T-helper 9 cell (primary cell): ENCODE data around the gene ANK3.

ENCODE experiments used
- DNase-seq: peaks from one replicate; pipeline ENCODE4 v3.0.0-alpha.2; 2020

Gene ANK3

GRCh38 chr10:60341969-60342368 is 47.7 kb downstream of the ANK3 start:
- DNase-seq = no peak

DNA sequence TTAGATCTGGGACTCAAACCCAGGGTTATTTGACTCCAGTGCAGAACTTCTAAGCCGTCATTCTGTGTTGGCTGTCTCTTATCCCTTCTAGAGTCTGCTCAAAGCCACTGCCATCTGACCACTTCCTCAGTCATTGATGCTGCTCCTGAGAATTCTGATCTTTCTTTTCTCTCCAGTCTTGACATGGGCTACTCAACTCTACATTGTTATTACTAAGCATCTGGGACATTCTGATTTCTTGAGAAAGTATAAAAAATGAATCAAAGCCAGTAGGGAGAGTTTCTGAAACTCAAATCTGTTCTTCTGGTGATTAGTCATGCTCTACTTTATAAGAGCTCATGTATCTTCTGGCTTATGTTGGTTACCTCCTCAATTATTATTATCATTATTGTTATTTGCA is 48.7 kb downstream of the ANK3 start:
- no peak for DNase-seq

DNA sequence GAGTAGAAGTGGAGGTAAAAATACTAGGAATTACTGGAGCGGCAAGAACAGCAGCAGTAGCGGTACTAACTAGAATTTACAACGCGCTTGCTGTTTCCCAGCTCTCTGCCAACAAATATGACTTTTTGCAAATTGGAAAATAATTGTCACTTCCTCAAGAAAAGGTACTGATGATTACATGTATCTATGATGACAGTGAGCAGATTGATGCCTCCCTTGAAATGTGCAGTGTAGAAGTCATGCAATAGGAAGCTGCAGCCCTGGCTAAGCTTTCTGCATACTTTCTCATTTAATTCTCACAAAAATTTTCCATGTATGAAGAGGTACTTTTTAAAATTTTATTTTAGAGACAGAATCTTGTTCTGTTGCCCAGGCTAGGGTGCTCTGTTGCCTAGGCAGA is 49.9 kb downstream of the ANK3 start:
- no peak for DNase-seq

DNA sequence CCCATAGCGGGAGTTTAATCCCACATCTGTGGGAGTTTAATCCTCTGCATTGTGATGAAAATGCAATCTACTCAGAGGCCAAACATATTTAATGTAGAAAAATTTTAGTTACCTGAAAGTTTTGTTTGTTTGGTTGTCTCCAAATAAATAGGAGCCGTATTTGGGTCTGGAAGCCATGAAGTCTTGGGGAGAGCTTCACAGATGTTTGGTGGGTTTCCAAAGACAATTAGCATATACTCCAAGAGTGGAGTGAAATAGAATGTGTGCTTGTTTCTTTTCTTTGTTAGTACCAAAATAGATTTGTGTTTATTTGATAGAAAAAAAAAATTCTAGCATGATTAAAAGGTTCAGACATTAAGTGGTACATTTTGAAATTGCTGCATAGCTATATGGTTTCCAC is 50.9 kb downstream of the ANK3 start:
- DNase-seq = no peak

DNA sequence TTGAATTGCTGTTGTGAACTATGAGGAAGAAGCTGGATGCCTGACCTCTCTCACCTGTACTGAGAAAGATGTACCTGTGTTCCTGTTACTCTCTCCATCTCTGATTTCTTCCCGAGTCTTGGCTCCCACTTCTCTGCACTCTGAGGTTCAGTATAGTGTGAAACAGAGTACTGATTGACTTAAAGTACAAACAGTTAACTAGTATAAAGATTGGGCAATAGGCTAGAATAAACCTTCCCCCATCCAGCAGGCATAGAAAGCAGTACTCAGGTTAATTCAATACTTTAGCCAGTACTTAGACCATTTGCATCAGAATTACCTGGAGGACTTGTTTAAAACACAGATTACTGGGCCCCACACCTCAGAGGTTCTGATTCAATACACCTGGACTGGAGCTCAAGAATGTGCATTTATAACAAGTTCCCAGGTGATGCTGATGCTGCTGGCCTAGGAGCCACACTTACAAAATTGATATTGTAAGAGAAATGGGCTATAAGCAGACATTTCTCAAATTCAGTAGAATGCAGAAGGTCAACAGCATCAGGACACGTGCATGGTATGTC is 51.6 kb downstream of the ANK3 start:
- no peak for DNase-seq

GRCh38 chr10:60336901-60337630 is 52.6 kb downstream of the ANK3 start:
- no peak for DNase-seq

DNA sequence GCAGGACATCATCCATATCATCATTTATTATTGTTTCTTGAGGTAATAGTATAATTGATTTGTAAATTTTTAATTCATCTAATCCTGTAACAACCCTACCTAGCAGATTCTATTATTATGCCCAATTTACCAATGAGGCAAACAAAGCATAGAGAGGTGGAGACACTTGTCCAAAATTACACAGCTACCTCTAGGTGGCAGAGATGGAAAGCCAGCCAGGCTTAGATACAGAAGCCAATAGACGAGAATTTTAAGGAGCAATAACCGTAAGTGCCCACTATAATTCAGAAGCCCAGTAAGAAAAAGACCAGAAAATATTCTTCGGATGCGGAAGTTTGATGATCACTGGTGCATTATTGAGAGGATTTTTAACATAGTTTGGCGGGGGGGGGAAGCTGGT is 54.0 kb downstream of the ANK3 start:
- DNase-seq = no peak

DNA sequence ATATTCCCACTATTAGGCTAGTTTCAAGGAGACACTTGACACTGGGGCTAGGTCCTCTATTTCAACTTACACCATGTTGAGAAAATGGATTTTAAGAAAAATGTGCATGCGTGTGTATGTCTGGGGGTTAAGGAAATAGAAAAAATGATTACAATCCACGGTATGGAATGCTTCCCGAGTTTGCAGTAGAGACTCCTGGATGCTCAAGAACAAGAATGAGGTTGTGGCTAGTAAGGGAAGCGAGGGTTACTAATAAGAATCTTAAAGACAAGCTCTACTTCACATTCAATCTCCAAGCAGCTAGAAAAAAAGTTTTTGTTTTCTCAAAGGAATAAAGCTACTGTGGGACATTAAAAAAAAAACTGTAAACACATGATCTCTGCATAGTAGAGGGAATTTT is 54.7 kb downstream of the ANK3 start:
- DNase-seq = no peak

DNA sequence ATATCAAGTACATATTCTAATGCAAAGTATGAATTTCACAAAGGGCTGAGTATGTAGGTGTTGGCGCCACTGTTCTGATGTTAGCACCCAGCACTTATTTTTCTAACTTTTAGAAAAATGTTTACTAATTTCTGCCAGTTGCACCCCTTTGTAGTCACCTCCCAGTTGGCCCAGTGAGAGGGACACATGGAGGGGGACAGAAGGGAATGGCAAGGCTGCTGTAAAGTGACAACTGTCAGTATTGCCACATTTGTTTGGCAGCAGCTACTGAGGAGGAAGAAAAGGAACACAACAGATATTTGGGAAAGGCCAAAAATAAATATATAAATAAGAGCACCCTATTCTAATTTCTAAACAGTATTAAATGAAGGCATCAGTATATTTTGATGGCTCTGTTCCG is 57.3 kb downstream of the ANK3 start:
- DNase-seq = no peak

DNA sequence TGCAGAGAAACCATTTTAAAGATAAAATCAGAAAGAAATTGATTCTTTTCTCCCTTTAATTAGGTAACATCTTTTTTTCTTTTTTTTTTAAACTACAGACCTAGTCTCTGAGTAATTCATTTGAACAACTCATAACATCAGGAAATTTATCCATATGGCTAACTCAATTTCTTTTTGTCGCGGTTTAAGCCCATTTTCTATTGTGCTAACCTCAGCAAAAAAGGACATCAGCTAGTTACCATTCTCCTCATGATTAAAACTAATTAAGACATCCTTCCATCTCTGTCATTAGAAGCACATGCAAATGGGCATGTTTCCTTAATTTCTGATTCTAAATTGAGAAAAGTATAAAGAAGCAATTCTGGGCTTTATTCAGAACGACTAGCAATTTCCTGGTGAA is 57.8 kb downstream of the ANK3 start:
- no peak for DNase-seq

GRCh38 chr10:60323162-60323561 is 66.5 kb downstream of the ANK3 start:
- DNase-seq = no peak

- no peak for DNase-seq
Measured at GRCh38 chr10:60320666-60321065, 69.0 kb downstream of the ANK3 start.

- DNase-seq = no peak
Measured at GRCh38 chr10:60316029-60316428, 73.6 kb downstream of the ANK3 start.

DNA sequence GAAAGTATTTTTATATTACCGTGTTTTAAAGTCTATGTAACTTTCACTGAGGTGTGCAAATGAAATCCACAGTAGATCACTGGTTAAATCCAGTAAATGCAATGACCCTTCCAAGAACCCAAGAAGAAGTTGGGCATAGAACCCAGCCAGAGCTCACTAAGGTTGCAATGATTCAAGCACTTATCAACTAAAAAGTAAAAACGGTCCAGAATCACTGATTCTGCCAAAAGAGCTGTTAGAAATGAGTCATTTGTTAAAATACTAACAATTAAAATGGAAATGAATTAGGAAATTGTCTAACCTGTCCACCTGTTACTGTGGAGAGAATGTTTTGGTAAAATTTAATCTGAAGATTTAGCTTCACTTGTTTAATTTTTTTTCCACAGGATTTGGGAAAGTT is 74.4 kb downstream of the ANK3 start:
- DNase-seq = no peak

GRCh38 chr10:60314069-60314940 is 75.4 kb downstream of the ANK3 start:
- DNase-seq = no peak

- no peak for DNase-seq
Measured at GRCh38 chr10:60313589-60313952, 76.1 kb downstream of the ANK3 start.

- no peak for DNase-seq
Measured at GRCh38 chr10:60312818-60313588, 76.7 kb downstream of the ANK3 start.

DNA sequence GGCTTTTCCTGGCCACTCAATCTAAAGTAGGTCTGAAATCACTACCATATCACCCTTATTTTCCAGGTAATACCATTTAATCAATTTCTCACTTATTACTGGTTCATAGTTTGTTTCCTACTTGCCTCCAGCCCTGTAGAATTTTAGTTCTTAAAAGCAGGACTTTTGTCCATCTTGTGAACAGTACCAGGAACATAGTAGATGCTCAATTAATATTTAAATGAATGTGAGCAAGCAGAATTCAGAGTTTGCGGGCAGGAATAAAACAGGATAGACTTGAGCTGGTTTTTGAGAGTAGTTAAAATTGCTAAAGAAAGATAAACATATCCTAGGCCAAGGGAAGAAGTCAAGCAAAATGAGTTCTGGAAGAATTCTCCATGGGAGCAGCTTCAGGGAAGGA is 77.9 kb downstream of the ANK3 start:
- no peak for DNase-seq

DNA sequence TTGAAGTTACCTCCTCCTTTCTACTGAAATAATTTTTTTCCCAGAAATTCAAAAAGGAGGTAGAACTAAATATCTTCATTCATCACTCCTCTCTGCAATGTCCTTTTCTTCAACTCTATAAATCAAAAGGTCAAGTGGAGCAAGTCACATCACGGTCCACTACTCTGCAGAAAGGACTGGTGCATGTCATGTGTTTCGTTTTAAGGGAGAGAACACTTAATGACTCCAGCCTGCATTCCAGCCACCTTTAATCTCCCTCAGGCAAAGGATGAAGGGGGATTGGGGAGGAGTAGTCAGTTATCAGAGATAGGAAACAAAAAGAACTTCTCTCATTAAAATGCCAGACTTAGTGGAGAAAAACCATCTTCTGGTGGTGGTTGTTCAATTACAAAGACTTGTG is 78.9 kb downstream of the ANK3 start:
- no peak for DNase-seq

DNA sequence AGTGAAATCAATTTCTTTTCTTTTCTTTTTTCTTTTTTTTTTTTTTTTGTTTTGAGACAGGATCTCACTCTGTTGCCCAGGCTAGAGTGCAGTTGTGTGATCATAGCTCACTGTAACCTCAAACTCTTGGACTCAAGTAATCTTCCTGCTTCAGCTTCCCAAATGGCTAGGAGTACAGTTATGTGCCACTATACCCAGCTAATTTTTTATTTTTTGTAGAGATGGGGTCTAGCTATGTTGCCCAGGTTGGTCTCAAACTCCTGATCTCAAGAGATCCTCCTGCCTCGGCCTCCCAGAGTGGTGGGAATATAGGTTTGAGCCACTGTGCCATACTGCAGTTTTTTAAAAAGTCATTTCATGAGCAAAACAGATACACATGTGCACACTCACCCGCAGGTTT is 79.8 kb downstream of the ANK3 start:
- no peak for DNase-seq

DNA sequence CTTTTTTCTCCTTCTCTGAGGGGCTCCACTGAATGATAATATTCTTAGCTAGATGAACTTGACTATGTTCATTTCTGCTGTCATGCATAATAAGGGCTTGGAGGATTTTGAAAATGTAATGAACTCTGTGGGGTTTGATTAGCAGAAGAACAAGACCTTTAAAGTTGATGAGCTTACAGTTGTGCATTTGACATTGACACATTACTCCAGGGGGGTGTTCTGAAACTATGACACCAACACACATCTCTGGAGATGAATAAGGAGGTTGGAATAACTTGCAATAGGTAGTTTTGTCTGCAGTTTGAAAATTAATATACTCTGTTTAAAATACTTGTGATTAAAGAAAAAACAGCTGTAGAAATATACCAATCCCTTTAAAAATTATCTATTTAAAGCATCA is 80.3 kb downstream of the ANK3 start:
- DNase-seq = no peak

GRCh38 chr10:60305380-60305892 is 84.2 kb downstream of the ANK3 start:
- no peak for DNase-seq

DNA sequence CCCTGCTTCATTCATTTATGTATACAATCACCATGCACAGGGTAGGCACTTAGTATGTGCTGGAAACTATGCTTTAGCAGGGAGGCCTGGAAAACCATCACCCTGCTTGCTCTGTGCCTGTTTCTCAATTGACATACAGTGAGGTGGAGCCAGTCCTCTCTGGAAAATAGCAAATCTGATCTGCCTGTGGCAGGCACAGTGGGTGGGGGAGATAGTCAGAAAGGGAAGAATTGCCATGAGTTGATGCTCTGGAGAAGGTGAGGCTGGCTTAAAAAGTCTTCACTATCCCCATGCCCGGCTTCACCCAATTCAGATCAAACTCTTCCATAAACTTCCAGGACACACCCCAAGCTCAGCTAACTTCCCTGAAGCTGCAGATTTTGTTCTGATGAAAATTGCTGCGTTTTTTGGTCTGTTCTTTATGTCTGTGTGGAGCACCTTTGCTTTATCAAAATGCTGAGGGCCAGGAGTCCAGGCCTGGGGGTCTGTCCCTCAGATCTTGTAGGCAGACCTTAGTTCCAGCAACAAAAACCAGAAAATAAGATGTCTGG is 84.8 kb downstream of the ANK3 start:
- DNase-seq = no peak
